DMS114 treated with DMSO at 0.1 percent for 48 hours (cell line): ENCODE data around the gene TMEM109.
A peak's percentile ranks its signal among the peaks of the same experiment; 100 is the strongest.

ENCODE experiments used
- DNase-seq: peaks from one replicate; lab custom pipeline; 2025; ENCODE audit not compliant: unreplicated experiment; lab: John Stamatoyannopoulos, UW

TMEM109 gene

DNA sequence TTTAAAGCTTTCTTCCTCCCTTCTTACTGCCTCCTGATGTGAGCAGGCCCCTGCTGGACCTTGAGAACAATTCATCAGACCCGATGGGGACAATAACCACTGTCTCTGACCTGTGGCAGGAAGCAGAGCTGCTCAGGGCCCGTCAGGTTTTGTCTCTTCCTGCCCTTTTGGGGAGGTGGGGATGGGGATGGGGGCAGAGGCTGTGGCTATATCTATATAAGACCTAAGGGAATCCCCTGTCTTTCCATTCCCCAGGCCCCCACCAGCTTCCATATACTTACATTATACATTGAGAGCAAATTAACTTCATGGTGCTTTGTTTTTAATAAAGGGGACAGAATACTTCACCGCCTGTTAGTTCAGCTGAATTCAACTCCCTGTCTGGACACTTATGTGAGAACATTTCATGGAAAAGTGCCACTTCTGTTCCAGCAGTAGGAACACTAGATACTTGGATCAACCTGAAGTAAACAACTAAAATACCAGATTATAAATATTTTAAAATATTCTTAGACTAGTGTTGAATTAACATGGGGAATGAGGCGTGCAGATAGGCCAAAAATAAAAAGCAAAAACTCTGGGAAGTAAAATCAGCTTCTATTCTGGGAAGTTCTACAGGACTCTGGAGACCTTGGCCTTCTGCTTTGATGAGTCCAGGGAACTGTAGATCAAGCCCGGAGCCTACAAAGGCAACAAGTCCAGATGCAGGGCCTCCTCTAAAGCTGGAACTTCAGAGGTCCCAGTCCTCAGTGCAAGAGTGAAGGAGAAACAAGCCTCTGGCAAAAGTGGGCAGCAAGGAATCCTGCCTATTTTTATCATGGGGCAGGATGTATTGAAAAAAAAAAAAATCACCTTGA is 35.5 kb upstream of the TMEM109 start:
- DNase-seq, result no peak

DNA sequence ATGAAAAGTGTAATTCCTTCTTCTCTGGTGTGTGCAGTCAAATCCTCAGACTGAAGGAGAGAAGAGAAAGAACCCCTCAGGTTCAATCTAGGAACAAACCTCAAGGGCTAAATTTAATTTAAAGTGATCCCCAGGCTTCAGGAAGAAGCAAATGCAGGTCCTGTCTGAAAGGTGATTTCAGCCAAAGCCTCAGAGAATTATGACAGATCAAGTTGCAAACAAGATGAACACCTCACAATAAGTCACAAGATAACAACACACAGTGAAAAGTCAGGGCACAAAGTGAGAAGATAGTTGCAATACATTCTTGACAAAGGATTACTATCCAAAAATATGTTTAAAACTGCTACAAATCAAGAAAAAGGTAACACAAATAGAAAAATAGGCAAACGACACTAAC is 34.9 kb upstream of the TMEM109 start:
- no peak for DNase-seq

DNA sequence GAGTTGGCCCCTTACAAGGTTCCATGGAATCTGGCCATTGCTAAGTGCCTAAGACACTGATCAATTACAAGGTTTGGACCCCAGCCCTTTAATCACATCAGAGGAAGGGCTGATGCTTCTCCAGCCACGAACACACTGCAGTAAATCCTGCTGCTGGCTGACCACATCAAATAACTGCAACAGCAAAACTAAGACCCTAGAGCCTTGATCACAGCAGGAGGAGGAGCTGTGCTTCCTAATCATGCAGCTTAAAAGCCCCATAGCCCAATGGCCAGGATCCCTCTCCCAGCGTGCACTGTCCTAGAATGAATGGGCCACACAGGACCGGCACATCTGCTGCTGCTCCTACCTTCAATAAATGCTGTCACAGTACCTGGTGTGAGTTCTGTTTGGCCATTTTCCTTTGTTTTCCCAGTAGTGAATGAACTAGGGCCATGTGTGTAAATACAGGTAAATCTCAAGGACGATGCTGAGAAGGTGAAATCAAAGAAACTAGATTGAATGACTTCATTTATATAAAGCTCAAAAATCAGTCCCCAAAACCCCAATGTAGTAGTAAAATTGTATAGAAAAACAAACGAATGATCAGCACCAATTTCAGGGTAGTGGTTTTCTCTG is 33.9 kb upstream of the TMEM109 start:
- no peak for DNase-seq

DNA sequence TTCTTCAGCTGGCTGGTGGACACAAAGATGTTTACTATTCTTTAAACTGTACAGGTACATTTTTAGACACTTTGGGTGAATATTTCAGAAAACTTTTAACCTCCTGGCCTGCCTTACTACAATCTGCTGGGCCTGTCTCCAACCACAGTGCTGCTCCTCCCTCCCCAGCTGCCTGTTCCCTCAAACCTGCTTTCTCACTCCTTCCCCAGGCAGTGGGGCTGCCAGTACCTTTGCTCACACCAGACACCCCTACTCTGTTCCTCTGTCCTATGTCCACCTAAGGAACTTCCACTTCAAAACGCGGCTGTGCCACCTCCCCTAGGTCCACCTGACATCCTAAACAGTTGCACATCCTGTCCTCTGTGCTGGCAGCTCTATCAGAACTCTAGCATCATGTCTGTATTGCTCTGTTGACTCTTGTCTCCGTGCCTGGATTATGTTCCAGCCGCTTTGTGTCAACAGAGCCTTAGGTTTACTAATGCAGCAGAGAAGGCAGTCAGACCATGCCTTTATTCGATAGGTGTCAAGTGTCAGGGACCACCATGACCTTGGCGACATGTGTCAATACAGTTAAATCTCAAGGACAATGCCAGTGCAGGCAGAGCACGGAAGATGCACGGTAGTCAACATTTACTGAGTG is 33.2 kb upstream of the TMEM109 start:
- DNase-seq, result no peak

DNA sequence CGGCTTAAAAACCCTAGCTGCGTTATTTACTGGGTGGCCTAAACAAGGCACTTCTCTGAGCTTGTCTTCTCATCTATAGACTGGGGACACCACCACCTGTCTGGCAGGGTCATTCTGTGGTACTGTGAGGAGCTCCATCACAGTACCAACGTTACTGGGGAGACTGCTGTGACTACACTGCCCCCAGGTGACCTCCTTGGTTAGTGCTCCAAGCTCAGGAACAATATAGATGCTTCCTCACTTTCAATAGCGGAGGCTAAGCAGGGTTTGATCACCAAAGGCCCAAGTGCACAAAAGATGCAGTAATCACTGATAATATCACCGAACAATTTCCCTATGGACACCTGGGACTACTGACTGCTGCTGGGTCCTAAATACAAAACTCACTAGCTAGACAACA is 26.4 kb upstream of the TMEM109 start:
- DNase-seq, result no peak

DNA sequence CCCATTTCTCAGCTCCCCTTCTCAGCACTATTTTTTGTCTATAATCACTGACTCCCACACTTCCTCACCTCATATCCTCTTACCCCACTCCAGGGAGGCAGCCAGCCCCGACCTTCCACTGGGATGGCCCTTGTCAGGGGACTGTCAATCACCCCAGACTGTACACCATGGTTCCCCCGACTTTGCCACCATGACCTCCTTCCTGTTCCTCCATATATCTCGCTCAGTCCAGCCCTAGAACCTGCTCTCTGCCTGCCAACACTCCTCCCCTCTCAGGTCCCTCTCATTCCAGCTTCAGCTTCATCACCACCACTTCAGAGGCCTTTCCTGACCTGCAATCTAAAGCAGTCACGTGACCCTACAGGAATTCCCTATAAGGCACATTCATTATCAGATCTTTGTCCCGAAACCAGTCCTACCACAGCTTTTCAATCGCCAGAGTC is 24.1 kb upstream of the TMEM109 start:
- DNase-seq, result no peak

DNA sequence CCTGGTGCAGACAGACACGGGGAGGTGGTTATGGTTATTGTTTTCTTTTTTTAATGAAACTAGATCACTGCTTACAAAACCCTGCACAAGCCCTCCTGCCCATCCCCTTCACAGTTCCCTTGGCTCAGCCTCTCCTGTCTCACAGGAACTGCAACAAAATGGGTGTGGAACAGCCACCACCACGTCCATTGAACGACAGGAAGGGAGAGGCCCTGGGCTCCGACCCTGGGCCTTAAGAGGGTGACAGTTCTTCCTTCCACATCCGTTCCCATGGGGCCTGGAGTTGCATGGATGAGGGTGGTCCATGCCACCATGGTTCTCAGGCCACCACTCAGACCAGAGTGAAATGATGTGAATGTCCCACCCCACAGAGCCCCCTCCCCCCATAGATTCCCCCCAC is 23.3 kb upstream of the TMEM109 start:
- no peak for DNase-seq

DNA sequence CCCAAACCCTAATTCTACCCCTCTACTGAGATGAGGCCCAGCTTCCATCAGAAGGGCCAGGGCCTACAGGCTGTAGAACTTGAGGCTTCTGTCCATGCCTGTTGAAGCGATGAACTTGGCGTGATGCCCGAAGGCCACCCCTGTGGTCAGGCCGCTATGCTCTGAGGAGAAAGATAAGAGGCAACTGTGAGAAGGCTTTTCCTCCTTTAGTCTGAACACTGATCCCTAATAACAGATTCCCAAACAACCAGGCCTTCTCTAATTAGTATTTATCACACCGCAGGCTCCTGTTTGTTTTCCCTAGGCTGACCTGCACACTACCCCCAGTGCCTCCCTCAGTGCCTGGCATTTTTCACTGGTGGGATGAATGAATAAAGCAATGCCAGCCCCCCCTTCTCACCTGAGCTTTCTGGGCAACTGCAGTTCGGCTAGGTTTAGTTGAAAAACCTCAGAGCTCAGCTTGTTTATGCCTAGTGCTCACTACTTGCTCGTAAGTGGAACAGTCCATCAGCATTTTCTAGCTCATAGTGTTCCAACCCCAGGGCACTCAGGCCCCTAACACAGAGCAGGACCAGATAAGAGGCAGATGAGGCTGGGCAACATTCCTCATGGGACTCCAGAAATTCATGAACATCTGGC is 22.7 kb upstream of the TMEM109 start:
- DNase-seq, result no peak

DNA sequence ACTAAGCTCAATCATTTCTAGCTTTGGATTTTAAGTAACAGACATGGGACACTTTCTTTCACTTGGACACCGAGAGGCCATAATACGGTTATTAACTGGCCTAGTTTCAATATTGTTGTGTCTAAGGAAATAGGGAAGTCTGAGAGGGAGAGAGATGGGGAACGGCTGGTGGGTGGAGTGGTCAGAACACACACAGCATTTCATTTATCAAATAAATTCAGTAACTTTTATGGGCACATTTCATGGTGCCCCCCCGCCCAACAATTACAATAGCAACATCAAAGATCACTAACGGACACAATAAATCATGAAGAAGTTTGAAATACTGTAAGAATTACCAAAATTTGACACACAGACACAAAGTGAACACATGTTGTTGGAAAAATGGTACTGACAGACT is 18.3 kb upstream of the TMEM109 start:
- DNase-seq, result no peak

DNA sequence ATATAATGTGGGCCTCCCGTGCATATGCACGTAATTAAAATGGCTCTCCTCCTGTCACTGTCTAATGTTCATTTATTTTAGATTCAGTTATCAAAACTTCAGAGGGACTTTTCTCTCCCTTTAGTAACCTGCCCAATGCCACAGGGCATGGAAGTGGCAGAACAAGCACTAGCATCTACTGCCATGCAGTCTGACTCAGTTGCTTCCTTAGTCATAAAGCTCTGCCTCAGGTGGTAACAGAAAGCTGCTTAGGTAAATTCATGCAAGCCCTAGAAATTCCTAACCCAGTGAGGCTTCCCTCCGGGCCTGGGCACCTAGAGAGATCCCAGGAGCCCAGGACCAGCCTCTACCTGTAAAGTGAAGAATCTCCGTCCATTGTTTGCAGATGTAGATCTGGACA is 16.5 kb upstream of the TMEM109 start:
- DNase-seq, result no peak

DNA sequence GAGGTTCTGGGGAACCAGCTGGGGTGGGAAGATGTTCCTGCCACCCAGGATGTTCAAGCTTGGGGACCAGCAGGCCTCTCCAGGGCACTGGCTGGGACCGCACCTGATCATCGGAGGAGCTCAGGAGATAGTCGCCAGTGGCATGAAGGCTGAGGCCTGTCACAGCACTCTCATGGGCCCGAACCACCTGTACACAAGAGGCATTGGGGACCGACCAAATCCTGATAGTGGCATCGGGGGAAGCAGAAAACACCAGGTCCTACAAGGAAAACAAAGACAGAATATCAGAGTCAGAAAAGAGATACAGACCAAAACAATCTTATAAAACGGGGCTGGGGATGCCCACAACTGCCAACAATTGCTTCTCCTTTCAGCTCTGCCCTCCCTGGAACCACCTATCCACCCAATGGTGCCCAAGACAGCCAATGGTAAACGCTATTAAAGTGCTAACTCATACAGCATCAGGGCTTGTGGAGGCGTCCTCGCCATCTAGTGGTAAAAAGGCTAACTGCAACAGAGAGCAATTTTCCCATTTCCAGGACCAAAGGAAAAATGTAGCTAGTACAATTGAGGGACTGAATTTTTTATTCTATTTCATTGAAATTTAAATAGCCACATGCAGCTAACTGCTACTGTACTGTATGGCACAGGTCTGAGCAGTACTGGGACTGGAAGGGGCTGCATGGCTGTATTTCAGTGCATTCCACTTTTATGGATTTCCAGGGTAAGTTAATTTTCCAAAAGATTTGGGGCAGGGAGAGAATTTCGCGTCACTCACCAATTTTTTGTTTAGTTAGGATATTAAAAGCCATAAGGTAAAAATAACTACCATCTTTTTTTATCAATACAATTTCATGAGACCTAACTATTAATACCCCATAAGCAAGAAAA is 14.7 kb upstream of the TMEM109 start:
- DNase-seq, result peak; percentile 45

DNA sequence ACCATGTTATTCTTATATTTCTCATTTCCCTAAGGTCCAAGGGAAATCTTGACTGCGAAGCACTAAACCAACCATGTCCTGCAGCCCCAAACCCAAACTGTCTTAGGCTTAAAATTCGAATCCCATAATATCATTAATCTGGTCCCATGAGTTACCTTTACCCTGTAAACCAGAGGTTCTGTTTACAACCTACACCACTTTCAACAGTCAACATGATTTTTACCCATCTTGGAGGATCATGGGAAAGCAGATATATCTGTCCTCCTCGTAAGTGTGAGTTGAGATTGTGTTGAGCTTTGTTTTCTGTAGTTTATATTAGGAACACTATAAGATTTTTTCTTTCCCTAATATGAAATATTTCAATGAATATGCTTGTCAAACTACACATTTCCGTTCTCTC is 14.0 kb upstream of the TMEM109 start:
- DNase-seq, result no peak

DNA sequence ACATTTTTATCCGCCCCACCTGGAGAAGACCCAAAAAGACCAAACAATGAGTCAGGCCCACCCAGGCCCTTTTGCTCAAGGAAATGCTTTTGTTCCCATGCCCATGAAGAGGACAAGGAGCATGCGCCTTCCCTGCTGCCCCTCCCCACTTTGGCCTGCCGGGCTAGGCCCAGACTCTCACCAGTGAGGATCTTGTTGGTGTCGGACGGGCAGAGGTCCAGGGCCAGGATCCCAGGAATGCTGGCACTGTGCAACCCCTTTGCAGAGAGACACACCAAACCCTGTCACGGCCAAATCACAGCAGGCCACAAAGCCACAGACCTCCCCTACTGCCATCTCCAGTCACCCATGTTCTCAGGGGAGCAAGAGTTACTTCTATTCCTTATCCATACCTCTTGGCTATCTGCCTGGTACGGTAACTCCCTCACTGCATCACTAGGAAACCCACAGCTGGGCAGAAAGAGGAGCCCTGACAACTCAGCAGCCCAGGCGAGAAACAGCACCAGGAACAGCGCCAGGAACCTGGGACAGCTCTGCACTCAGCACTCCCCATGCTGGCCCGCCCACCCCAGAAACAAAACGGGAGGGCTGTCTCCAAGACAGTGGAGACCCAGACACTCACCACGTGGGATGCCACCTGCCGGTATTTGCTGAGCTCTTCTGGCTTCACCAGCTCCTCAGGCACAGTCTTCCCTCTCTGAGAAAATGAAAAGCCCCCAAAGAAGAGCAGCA is 13.1 kb upstream of the TMEM109 start:
- no peak for DNase-seq

DNA sequence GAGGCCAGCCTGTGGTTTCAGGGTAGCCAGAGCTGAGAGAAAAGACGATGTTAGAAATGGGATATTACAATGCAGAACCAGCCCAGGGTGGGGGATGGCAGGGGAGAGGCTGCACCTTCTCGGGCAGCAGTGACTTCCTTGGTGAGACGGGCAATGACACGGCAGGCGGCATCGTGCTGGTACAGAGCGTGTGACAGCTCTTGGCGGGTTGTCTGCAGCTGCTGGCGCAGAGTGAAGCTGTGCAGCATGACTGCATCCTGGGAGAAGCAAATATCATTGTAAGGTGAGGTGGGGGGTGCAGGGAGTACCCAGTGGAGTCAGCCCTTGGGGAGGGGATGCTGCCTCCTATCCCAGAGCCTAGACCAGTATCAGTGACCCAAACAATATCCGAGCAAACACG is 11.3 kb upstream of the TMEM109 start:
- DNase-seq, result no peak

DNA sequence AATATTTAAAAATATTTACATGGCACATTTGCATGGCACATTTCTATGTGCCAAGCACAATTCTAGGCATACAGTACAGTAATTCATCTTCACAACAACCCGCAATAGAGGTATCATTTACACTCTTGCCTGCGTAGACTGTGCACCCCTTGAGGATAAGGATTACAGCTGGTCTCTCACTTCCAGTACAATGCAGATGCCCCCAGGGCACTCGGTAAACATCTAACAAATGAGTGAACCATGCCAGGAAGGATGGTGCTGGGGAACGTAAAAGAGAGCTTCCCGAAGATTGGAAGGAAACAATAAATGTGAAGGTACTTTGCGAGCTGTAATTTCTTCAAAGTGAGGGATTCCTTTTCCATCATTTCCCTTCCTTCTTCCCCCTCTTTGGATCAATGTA is 8.9 kb upstream of the TMEM109 start:
- no peak for DNase-seq

DNA sequence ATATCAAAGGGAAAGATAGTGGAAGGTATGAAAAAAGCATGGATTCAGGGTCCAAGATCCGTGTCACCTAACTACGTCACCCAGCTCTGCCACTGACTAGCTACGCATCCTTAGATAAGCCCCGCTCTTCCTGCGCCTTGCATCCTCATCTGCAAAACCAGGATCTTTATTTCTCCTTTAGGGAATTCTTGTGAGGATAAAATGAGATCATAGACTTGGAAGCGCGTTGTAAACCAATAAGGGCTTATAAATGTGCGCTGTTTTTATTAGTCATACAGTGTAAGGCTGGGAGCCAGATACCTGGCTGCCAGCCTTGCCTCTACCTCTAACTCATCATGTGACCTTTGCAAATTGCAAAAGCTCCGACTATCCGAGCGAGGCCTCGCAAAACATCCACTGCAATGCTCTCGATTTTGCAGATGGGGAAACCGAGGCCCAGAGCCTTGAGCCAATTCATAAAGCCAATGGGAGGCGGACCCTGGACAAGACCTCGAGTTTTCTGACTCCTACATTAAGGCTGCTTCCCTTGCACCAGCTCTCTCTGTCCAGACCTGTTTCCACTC is 8.3 kb upstream of the TMEM109 start:
- DNase-seq, result no peak

DNA sequence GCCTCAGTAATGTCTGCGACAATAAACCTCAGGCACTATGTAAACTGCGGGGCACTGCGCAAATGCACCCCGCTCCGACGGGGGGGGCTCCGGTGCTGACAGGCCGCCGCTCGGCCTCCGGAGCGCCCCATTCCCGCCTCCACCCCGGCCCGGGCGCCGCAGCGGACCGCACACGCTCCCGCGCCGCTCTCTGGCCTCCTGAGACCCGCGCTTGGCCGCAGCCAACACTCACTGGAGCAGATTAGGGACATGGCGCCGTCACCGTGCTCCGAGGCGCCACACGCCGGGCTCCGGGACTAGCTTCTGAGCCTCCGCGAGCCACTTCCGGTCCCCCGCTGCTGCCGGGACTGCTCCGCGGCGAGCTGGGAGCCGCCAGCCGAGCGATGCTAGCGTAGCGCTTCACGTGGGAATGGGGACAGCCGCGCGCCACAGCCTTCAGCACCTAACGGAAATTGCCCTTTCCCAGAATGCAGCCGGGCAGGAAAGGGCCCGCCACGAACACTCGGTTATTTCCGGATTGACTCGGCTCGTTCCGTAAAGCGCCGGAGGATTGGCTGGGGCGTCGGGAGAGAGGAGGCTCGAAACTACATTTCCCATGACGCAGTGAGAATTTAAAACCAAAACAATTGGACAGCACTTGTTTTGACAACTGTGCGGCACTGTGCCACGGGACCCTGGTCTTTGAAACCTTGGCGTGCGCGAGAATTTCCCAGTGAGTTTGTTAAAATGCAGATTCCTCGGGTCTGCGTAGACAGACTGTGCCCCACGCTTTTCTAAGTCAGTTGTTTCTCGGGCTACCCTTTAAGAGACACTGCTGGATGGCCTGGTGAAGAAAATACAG is 7.6 kb upstream of the TMEM109 start, which contains the start of gene PRPF19:
PRPF19 (minus strand) TSS at position 454 of the 841 bp plus-strand sequence; CDS start at position 251, 203 bp downstream.
- DNase-seq, result peak; percentile 98

DNA sequence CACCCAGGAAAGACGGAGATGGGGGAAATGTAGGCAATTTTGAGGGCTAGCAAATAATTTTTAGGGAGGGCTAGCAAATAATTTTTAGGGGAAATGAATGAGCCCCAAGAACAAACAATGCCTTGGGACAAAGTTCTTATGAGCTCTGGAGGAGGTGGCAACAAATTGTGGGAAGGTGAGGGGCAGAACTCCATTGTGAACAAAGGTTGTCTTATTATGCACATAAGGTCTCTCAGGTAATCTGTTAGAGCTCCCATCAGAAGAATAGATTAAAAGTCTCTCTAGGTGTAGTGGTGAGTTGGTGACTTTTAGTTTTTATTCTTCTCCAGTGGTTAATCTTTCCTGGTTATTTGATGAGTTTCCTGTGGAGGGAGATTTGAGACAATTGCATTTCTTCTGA is 5.2 kb upstream of the TMEM109 start:
- DNase-seq, result no peak
